IMR-90 (cell line): ENCODE results near the gene ANKEF1. TPM values are rescaled to one million over a fixed set of nuclear protein-coding genes. Genes with fewer than 3 reads are reported as not detected.

ENCODE experiments used
- ATAC-seq: fragments of 200-7000 bp; cut with Tn5 transposase; 2 replicates; pipeline ENCODE4 v1.9.1; 2020; ENCODE audit warnings: low read depth, mild to moderate bottlenecking, moderate library complexity
- BruUV-seq: library from RNA; stranded (reverse); fragments of 400-500 nt; replicated peaks from 2 replicates; lab custom pipeline; 2021; lab: Mats Ljungman, UMichigan
- CTCF ChIA-PET: fragments of 300-600 bp; formaldehyde crosslinking; extraction: SDS; loops from one replicate; lab custom pipeline; 2021; ENCODE audit warnings: antibody characterized with exemption; lab: Yijun Ruan, JAX
- POLR2A ChIA-PET: fragments of 300-600 bp; sonication (Branson Sonifier 250); formaldehyde crosslinking; loops from one replicate; lab custom pipeline; 2022; ENCODE audit warnings: antibody characterized with exemption; ENCODE audit not compliant: unreplicated experiment; lab: Charles Lee
- DNase-seq: peaks from one replicate; pipeline ENCODE4 v3.0.0; 2013
- H2AFZ ChIP-seq: replicated peaks from 2 replicates; pipeline ENCODE3; 2013; ENCODE audit warnings: low read length, mild to moderate bottlenecking; ENCODE audit not compliant: poor library complexity
- H2AK5ac ChIP-seq: 2 replicates; pipeline ENCODE4 v1.6.1; 2013; ENCODE audit warnings: low read depth, low read length, inconsistent platforms
- H2AK9ac ChIP-seq: replicated peaks from 2 replicates; pipeline ENCODE3; 2013; ENCODE audit warnings: mild to moderate bottlenecking, low read depth, low read length, moderate library complexity; ENCODE audit not compliant: poor library complexity
- H2BK120ac ChIP-seq: 2 replicates; pipeline ENCODE4 v1.6.1; 2013; ENCODE audit warnings: low read depth, low read length, inconsistent platforms
- H2BK15ac ChIP-seq: 3 replicates; pipeline ENCODE4 v1.6.1; 2013; ENCODE audit warnings: low read depth, low read length, inconsistent platforms
- H2BK20ac ChIP-seq: 2 replicates; pipeline ENCODE4 v1.6.1; 2013; ENCODE audit warnings: low read depth, mild to moderate bottlenecking, inconsistent platforms, low read length, moderate library complexity
- H2BK5ac ChIP-seq: 2 replicates; pipeline ENCODE4 v1.6.1; 2013; ENCODE audit warnings: mild to moderate bottlenecking, low read depth, low read length, inconsistent platforms; ENCODE audit not compliant: poor library complexity, severe bottlenecking
- H3K14ac ChIP-seq: replicated peaks from 2 replicates; pipeline ENCODE4 v1.6.1; 2013; ENCODE audit warnings: low read depth, low read length, inconsistent platforms
- H3K18ac ChIP-seq: 2 replicates; pipeline ENCODE4 v1.6.1; 2013; ENCODE audit warnings: low read depth, low read length, control low read depth
- H3K23ac ChIP-seq: 2 replicates; pipeline ENCODE4 v1.6.1; 2013; ENCODE audit warnings: low read depth, low read length, inconsistent platforms
- H3K27ac ChIP-seq: 2 replicates; pipeline ENCODE4 v1.5.1; 2013; ENCODE audit warnings: mild to moderate bottlenecking, control low read depth, low read length; ENCODE audit not compliant: insufficient read depth
- H3K27me3 ChIP-seq: 2 replicates; pipeline ENCODE4 v1.6.1; 2013; ENCODE audit warnings: low read length; ENCODE audit not compliant: control insufficient read depth, insufficient read depth
- H3K36me3 ChIP-seq: 2 replicates; pipeline ENCODE4 v1.6.1; 2013; ENCODE audit warnings: low read length, mixed read lengths; ENCODE audit not compliant: control insufficient read depth, insufficient read depth
- H3K4ac ChIP-seq: 2 replicates; pipeline ENCODE4 v1.6.1; 2013; ENCODE audit warnings: low read depth, low read length, inconsistent platforms
- H3K4me1 ChIP-seq: 2 replicates; pipeline ENCODE4 v1.6.1; 2013; ENCODE audit warnings: low read length, mixed read lengths; ENCODE audit not compliant: control insufficient read depth, insufficient read depth
- H3K4me2 ChIP-seq: 2 replicates; pipeline ENCODE4 v1.6.1; 2013; ENCODE audit warnings: low read depth, mild to moderate bottlenecking, control low read depth, low read length, moderate library complexity
- H3K4me3 ChIP-seq: 2 replicates; pipeline ENCODE4 v1.5.1; 2013; ENCODE audit warnings: low read depth, mild to moderate bottlenecking, control low read depth, low read length, moderate library complexity; ENCODE audit not compliant: insufficient read depth
- H3K56ac ChIP-seq: 2 replicates; pipeline ENCODE4 v1.6.1; 2013; ENCODE audit warnings: low read length, inconsistent platforms; ENCODE audit not compliant: insufficient read depth; ENCODE audit errors: extremely low read depth
- H3K79me1 ChIP-seq, 2 experiments: 2 replicates each; pipeline ENCODE4 v1.6.1; 2013; ENCODE audit warnings: low read length in 2 of 2, inconsistent platforms in 1 of 2, low read depth in 1 of 2
- H3K9ac ChIP-seq: 2 replicates; pipeline ENCODE4 v1.6.1; 2013; ENCODE audit warnings: low read depth, low read length, control low read depth
- H3K9me1 ChIP-seq: 2 replicates; pipeline ENCODE4 v1.6.1; 2013; ENCODE audit warnings: low read length, inconsistent platforms; ENCODE audit not compliant: insufficient read depth
- H3K9me3 ChIP-seq: 2 replicates; pipeline ENCODE4 v1.6.1; 2013; ENCODE audit warnings: low read length; ENCODE audit not compliant: control insufficient read depth, insufficient read depth
- H4K20me1 ChIP-seq: 2 replicates; pipeline ENCODE4 v1.6.1; 2013; ENCODE audit warnings: low read length, inconsistent platforms; ENCODE audit not compliant: insufficient read depth
- H4K5ac ChIP-seq: 2 replicates; pipeline ENCODE4 v1.6.1; 2013; ENCODE audit warnings: mild to moderate bottlenecking, low read depth, low read length, control low read depth
- H4K8ac ChIP-seq, 2 experiments: 2 replicates each; pipeline ENCODE4 v1.6.1; 2013; ENCODE audit warnings: low read depth in 2 of 2, low read length in 2 of 2, control low read depth in 1 of 2, inconsistent platforms in 1 of 2
- H4K91ac ChIP-seq: 2 replicates; pipeline ENCODE4 v1.6.1; 2013; ENCODE audit warnings: low read depth, low read length, inconsistent platforms; ENCODE audit not compliant: insufficient read depth
- MXI1 ChIP-seq: IDR thresholded peaks from 2 replicates; pipeline ENCODE4 v1.6.1; 2012; ENCODE audit warnings: low read depth, mild to moderate bottlenecking, low read length, moderate library complexity, borderline replicate concordance
- WGBS, 2 experiments: methylation state at CpG; one replicate each; pipeline versions ENCODE4 v1.1.5 to v1.1.7; 2013; ENCODE audit warnings: missing lambda C conversion rate in 2 of 2; ENCODE audit not compliant: insufficient read length in 1 of 2; ENCODE audit errors: extremely low coverage in 2 of 2; 5-methylcytosine and 5-hydroxymethylcytosine counted together
- dilution Hi-C: fragments of 300-500 bp; cut with HindIII; formaldehyde crosslinking; loops from one replicate; pipeline ENCODE4 v1.14.3; 2018; ENCODE audit warnings: low sequenced_read_pairs; ENCODE audit not compliant: unreplicated experiment
- in situ Hi-C: fragments of 300-500 bp; cut with MboI; formaldehyde crosslinking; loops from 3 replicates; pipeline ENCODE4 v1.14.3; 2019; ENCODE audit warnings: low sequenced_read_pairs, inconsistent platforms, mixed read lengths
- intact Hi-C: fragments of 100-400 bp; cut with micrococcal nuclease; formaldehyde crosslinking; loops from 2 replicates; pipeline ENCODE4 v1.10.0; 2022
- polyA plus RNA-seq, 3 experiments: library from polyadenylated mRNA; depleted of rRNA; stranded (reverse); fragments of >200 nt; gene quantifications; 2 replicates each; pipeline ENCODE4 v1.2.3, GENCODE V29; 2012; ENCODE audit warnings: low replicate concordance in 1 of 3
- total RNA-seq: library from RNA; depleted of rRNA; stranded (reverse); fragments of >200 nt; gene quantifications from 2 replicates; pipeline ENCODE4 v1.2.3, GENCODE V29; 2012

Gene ANKEF1
- total and polyA plus RNA-seq, 2 of the 4 experiments (the other 2 are of a cell fraction) = 0.31 to 0.54 TPM

DNA sequence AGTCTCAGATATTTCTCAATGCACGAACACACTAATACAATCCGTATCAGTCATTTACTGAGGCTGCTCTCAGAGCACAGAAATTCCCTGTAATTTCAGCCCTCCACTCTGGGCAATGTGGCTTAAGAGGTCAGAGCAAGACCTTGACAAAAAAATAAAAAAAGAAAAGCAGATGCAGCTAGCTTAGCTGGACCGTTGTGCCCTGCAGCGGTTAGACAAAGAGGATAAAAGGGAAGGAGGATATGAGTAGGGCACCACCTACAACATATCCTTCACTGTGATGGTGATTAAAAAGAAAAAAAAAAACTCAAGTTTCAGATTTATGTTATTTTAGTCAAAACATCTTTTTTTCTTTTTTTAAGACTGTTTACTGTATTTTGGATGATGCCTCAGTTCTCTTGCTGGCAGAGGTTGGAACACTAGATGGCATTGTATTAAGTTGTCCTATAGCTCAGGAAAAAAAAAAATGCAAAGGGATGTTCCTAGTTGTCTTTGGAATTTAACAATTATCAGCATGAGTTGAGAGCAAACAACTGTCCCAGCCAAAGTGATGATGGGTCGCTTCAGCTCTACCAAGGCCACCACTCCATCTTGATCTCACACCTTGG lies 59.9 kb downstream of the ANKEF1 start:
- no peak overlapping the region for H4K5ac ChIP-seq
- no peak overlapping the region for H3K4ac ChIP-seq
- H3K4me1 ChIP-seq = peaks cover 1% of the 10 kb centered on the region; the same call in 1 of the 2 replicates
- no peak overlapping the region for H3K18ac ChIP-seq
- H3K14ac ChIP-seq = no peak overlapping the region
- in situ Hi-C loops (loop anchor here (5.0 kb wide), 1 partner anchor 117 kb away; no protein-coding TSS in a partner anchor), dilution Hi-C loops (no loop called here), intact Hi-C loops (loop anchor here (5.0 kb wide), 1 partner anchor 263 kb away; no protein-coding TSS in a partner anchor)
- no peaks in the 10 kb centered on the region for H3K9me1 ChIP-seq
- no peak overlapping the region for H2BK15ac ChIP-seq
- no peak overlapping the region for H2AK5ac ChIP-seq
- H4K8ac ChIP-seq = no peak overlapping the region
- no peak for TF ChIP-seq MXI1
- H3K4me2 ChIP-seq = no peak overlapping the region
- no peak overlapping the region for H2BK20ac ChIP-seq
- H4K20me1 ChIP-seq = no peaks in the 10 kb centered on the region
- WGBS, 2 experiments = 90% methylated on average over 2 of the region's 5 CpGs; no CpG with 5 or more reads in 1 of the 2 experiments
- ATAC-seq (no peak), DNase-seq (no peak)
- no peak overlapping the region for H3K4me3 ChIP-seq
- no peak overlapping the region for H2BK120ac ChIP-seq
- H3K79me1 ChIP-seq = no peaks in the 10 kb centered on the region
- H3K27ac ChIP-seq = no peak overlapping the region
- H3K9ac ChIP-seq = no peak overlapping the region
- H3K36me3 ChIP-seq = no peaks in the 10 kb centered on the region
- no peak overlapping the region for H2BK5ac ChIP-seq
- no peak overlapping the region for H3K56ac ChIP-seq
- no peaks in the 10 kb centered on the region for H3K27me3 ChIP-seq
- no peaks in the 10 kb centered on the region for H3K9me3 ChIP-seq
- POLR2A ChIA-PET = no interaction called here
- no peak overlapping the region for H2AFZ ChIP-seq
- H2AK9ac ChIP-seq = no peak overlapping the region
- H3K23ac ChIP-seq = no peak overlapping the region
- BruUV-seq = no TSS peak
- H4K91ac ChIP-seq = no peak overlapping the region
- CTCF ChIA-PET = interaction anchor here (0.7 kb wide), 1 partner anchor 288 kb away, joined by 7 read pairs; no protein-coding TSS in a partner anchor
